ENCODE data around the gene TOE1.
A peak's percentile ranks its signal among the peaks of the same experiment; 100 is the strongest.
"Not testable (repeated sequence)": the region's sequence is repeated elsewhere in the genome, so short reads cannot be mapped to it uniquely, and the experiment has no call there.

Gene TOE1

DNA sequence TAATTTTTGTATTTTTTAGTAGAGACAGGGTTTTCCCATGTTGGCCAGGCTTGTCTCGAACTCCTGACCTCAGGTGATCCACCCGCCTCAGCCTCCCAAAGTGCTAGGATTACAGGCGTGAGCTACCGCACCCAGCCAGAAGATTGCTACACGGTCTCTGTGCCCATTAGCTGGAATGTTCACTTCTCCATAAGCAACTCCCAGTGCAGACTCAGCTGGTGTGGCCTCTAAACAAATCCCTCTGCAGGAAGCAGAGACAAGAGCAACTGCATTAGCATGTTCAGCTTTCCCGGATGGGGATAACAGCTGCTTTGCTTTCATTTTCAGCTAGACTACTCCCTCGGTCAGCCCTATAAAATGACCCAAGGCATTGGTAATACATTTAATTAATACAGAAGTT lies 21.0 kb downstream of the TOE1 start:
- Histone ChIP-seq H3K27ac (ENCODE audit: low read length) (peak overlapping the region; percentile 40), H3K4me1 (ENCODE audit: control insufficient read depth in 1 of 2, insufficient read depth in 2 of 2, low read length in 2 of 2) (peaks cover 8 to 13% of the 10 kb centered on the region in 2 donors), H3K4me3 (ENCODE audit: low read depth in 1 of 2, low read length in 2 of 2) (peak overlapping the region in 1 of 2 donors; percentile 23)
- not testable (repeated sequence) for H3K9me3 ChIP-seq (ENCODE audit: control insufficient read depth in 1 of 2, low read length in 2 of 2); H3K36me3 ChIP-seq (ENCODE audit: control insufficient read depth in 1 of 2, insufficient read depth in 2 of 2, low read length in 2 of 2); H3K27me3 ChIP-seq (ENCODE audit: low read depth, low read length)

DNA sequence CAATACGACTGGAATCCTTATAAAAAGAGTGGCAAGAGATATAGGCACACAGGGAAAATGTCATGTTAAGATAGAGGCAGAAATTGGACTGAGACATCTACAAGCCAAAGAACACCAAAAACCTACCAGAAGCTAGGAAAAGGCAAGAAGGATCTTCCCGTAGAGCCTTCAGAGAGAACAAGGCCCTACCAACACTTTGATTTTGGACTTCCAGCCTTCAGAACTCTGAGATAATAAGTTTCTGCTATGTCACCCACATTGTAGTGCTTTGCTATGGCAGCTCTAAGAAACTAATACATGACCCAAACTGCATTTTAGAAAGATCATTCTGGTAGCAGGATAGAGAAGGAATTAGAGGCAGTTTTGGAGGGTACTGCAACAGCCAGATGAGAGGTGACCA lies 24.3 kb downstream of the TOE1 start:
- Histone ChIP-seq H3K27me3 (ENCODE audit: low read depth, low read length) (no peaks in the 10 kb centered on the region), H3K4me1 (ENCODE audit: control insufficient read depth in 1 of 2, insufficient read depth in 2 of 2, low read length in 2 of 2) (peaks cover 8 to 13% of the 10 kb centered on the region in 2 donors), H3K36me3 (ENCODE audit: control insufficient read depth in 1 of 2, insufficient read depth in 2 of 2, low read length in 2 of 2) (no peaks in the 10 kb centered on the region), H3K4me3 (ENCODE audit: low read depth in 1 of 2, low read length in 2 of 2) (no peak overlapping the region), H3K27ac (ENCODE audit: low read length) (no peak overlapping the region), H3K9me3 (ENCODE audit: control insufficient read depth in 1 of 2, low read length in 2 of 2) (no peaks in the 10 kb centered on the region)

DNA sequence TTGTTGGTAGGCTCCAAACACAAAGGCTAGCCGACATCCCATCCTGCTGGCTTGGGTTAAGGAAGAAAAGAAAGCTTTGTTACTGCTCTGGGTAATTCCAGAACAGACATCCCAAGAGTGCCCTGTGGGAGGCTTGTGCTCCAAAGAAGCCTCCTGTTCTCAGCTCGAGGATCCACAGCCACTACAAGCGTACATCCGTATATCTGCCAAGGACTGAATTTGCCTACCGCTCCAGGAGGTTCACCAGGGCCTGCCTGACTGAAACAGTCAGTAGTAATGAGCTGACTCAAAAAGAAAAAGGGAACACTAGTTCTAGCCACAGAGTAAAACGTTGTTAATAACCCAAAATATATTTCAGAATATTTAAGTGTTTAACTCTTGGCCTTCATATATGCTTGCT lies 25.1 kb downstream of the TOE1 start:
- no peak overlapping the region for H3K4me3 ChIP-seq (ENCODE audit: low read depth in 1 of 2, low read length in 2 of 2)
- H3K27ac ChIP-seq (ENCODE audit: low read length) = no peak overlapping the region
- no peaks in the 10 kb centered on the region for H3K27me3 ChIP-seq (ENCODE audit: low read depth, low read length)
- no peaks in the 10 kb centered on the region for H3K36me3 ChIP-seq (ENCODE audit: control insufficient read depth in 1 of 2, insufficient read depth in 2 of 2, low read length in 2 of 2)
- H3K9me3 ChIP-seq (ENCODE audit: control insufficient read depth in 1 of 2, low read length in 2 of 2) = no peaks in the 10 kb centered on the region
- H3K4me1 ChIP-seq (ENCODE audit: control insufficient read depth in 1 of 2, insufficient read depth in 2 of 2, low read length in 2 of 2) = peaks cover 6 to 11% of the 10 kb centered on the region in 2 donors

DNA sequence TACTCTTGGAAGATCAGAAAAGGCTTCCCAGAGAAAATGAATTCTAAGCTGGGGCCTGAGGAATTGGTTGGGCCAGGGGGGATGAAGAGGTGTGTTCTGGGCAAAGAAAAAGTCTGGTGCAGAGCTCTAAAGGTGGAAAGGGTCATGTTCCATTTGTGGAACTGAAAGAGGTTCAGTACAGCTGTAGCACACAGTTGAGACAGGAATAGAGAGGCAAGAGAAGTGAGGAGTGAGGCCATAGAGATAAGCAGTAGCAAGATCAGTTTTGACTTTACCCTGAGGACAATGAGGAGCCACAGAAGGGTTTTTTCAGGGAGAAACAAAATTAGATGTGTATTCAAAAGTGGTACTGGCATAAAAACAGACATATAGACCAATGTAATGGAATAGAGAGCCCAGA lies 30.6 kb downstream of the TOE1 start:
- H3K27ac ChIP-seq (ENCODE audit: low read length) = no peak overlapping the region
- H3K4me1 ChIP-seq (ENCODE audit: control insufficient read depth in 1 of 2, insufficient read depth in 2 of 2, low read length in 2 of 2) = no peaks in the 10 kb centered on the region
- H3K9me3 ChIP-seq (ENCODE audit: control insufficient read depth in 1 of 2, low read length in 2 of 2) = no peaks in the 10 kb centered on the region
- no peak overlapping the region for H3K4me3 ChIP-seq (ENCODE audit: low read depth in 1 of 2, low read length in 2 of 2)
- no peaks in the 10 kb centered on the region for H3K36me3 ChIP-seq (ENCODE audit: control insufficient read depth in 1 of 2, insufficient read depth in 2 of 2, low read length in 2 of 2)
- H3K27me3 ChIP-seq (ENCODE audit: low read depth, low read length) = no peaks in the 10 kb centered on the region

DNA sequence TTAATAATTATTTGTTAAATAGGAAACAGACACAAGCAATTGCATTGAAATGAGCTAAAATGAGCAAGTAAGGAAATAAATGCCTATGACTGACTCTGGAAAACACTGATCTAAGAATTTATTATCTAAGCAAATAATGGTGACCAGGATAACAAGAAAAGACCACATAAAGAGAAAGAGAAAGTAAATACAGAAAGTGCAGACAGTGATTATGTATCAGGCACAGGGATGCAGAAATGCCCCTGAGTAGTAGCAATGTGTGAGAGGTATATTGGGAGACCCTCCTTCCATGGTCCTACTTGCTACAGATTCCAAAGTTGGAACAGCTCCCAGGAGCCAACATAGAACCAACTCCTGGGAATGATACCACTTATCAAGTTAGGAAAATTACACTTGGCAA lies 33.6 kb downstream of the TOE1 start:
- H3K36me3 ChIP-seq (ENCODE audit: control insufficient read depth in 1 of 2, insufficient read depth in 2 of 2, low read length in 2 of 2) = no peaks in the 10 kb centered on the region
- H3K9me3 ChIP-seq (ENCODE audit: control insufficient read depth in 1 of 2, low read length in 2 of 2) = no peaks in the 10 kb centered on the region
- H3K27ac ChIP-seq (ENCODE audit: low read length) = no peak overlapping the region
- no peak overlapping the region for H3K4me3 ChIP-seq (ENCODE audit: low read depth in 1 of 2, low read length in 2 of 2)
- no peaks in the 10 kb centered on the region for H3K27me3 ChIP-seq (ENCODE audit: low read depth, low read length)
- H3K4me1 ChIP-seq (ENCODE audit: control insufficient read depth in 1 of 2, insufficient read depth in 2 of 2, low read length in 2 of 2) = peaks cover 0 to 5% of the 10 kb centered on the region in 2 donors

DNA sequence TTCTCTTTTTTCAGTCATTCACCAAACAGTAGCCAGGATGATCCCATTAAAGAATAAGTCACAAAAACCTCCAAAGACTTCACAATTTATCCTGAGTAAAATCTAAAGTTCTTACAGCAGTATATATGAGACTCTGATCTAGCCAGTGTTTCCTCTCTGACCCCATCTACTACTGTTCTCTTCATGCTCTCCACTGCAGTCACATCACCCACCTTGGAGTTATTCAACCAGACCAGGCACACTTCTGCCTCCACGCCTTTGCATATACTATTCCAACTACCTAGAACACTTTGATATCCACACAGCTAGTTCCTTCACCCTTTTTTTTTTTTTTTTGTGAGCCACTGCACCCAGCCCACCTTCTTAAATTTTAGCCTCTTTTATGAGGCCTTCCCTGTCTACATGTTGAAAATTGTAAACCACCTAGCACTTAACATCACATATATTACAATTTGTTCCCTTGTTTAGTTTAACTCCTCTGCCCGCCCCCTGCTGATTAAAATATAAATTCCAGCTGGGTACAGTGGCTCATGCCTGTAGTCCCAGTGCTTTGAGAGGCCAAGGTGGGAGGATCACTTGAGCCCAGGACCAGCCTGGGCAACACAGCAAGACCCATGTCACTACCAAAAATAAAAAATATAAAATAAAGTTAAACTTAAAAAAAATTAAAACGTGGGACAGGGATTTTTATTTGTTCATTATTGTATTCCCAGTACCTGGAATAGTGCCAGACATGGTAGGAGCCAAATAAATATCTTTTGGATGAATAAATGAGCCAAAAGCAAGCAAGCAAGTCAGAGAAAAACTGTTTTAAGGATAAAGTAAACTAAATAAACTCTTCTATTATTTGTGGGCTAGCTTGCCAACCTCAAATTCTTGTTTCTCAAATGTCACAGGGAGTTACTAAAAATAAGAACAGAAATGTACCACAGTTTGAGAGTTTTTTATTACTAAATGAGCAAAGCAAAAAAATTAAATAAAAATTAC lies 35.4 kb downstream of the TOE1 start:
- Histone ChIP-seq H3K9me3 (ENCODE audit: control insufficient read depth in 1 of 2, low read length in 2 of 2) (no peaks in the 10 kb centered on the region), H3K4me1 (ENCODE audit: control insufficient read depth in 1 of 2, insufficient read depth in 2 of 2, low read length in 2 of 2) (peaks cover 0 to 5% of the 10 kb centered on the region in 2 donors), H3K4me3 (ENCODE audit: low read depth in 1 of 2, low read length in 2 of 2) (no peak overlapping the region), H3K27ac (ENCODE audit: low read length) (no peak overlapping the region), H3K27me3 (ENCODE audit: low read depth, low read length) (no peaks in the 10 kb centered on the region), H3K36me3 (ENCODE audit: control insufficient read depth in 1 of 2, insufficient read depth in 2 of 2, low read length in 2 of 2) (no peaks in the 10 kb centered on the region)

DNA sequence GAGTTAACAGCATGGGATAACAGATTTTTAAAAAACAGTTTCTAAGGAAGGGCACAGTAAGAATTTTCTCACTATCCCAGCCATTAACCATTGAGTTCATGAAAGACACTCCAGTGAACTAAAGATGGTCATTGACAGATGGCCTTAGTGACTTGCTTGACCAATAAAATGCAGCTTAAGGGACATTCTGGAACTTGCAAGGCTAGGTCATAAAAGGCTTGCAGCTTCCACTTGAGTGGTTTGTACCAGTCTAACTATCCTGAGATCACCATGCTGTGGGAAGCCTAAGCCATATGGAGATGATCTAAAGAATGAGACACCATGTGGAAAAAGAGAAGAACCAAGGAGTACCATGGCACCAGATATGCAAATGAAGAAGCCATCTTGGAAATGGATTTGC lies 38.2 kb downstream of the TOE1 start:
- no peaks in the 10 kb centered on the region for H3K36me3 ChIP-seq (ENCODE audit: control insufficient read depth in 1 of 2, insufficient read depth in 2 of 2, low read length in 2 of 2)
- no peaks in the 10 kb centered on the region for H3K9me3 ChIP-seq (ENCODE audit: control insufficient read depth in 1 of 2, low read length in 2 of 2)
- no peaks in the 10 kb centered on the region for H3K27me3 ChIP-seq (ENCODE audit: low read depth, low read length)
- H3K27ac ChIP-seq (ENCODE audit: low read length) = no peak overlapping the region
- H3K4me3 ChIP-seq (ENCODE audit: low read depth in 1 of 2, low read length in 2 of 2) = no peak overlapping the region
- H3K4me1 ChIP-seq (ENCODE audit: control insufficient read depth in 1 of 2, insufficient read depth in 2 of 2, low read length in 2 of 2) = peaks cover 0 to 5% of the 10 kb centered on the region in 2 donors

DNA sequence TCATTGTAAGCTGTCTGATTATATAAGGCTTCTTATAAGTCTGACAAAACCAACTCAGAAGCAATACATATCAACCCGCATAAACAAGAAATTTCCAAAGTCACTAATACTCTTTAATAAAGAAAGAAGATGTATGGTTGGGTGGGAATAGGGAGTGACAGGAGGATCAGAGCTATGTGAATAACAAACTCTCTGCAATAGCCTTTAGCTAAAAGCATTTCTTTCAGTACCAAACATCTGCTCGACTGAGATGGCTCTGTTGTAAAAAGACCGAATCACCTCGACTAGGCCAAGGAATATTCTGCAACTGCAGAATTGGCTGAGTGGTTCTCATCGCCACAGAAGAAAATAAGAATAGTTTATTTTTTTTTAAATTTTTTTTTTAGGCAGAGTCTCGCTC lies 39.6 kb downstream of the TOE1 start:
- Histone ChIP-seq H3K36me3 (ENCODE audit: control insufficient read depth in 1 of 2, insufficient read depth in 2 of 2, low read length in 2 of 2) (no peaks in the 10 kb centered on the region), H3K27me3 (ENCODE audit: low read depth, low read length) (no peaks in the 10 kb centered on the region), H3K4me3 (ENCODE audit: low read depth in 1 of 2, low read length in 2 of 2) (no peak overlapping the region), H3K9me3 (ENCODE audit: control insufficient read depth in 1 of 2, low read length in 2 of 2) (no peaks in the 10 kb centered on the region), H3K27ac (ENCODE audit: low read length) (no peak overlapping the region), H3K4me1 (ENCODE audit: control insufficient read depth in 1 of 2, insufficient read depth in 2 of 2, low read length in 2 of 2) (peaks cover 0 to 5% of the 10 kb centered on the region in 2 donors)

DNA sequence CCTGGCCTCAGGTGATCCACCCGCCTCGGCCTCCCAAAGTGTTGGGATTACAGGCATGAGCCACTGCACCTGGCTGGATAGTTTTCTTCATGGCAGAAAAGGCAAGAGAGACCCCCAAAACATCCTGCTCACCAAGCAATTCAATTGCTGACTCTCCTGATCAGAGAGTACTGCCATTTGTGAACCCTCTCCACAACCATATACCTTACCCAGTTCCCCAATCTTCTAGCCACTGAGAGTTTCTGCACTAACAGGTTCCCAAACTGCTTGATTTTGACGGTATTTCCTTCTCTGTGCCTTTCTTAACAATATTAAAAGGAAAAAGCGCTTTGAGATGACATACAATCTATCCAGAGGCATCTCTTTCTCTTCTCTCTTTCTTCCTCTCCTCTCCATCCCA lies 40.2 kb downstream of the TOE1 start:
- Histone ChIP-seq H3K4me3 (ENCODE audit: low read depth in 1 of 2, low read length in 2 of 2) (no peak overlapping the region), H3K9me3 (ENCODE audit: control insufficient read depth in 1 of 2, low read length in 2 of 2) (no peaks in the 10 kb centered on the region), H3K27me3 (ENCODE audit: low read depth, low read length) (no peaks in the 10 kb centered on the region), H3K27ac (ENCODE audit: low read length) (no peak overlapping the region), H3K4me1 (ENCODE audit: control insufficient read depth in 1 of 2, insufficient read depth in 2 of 2, low read length in 2 of 2) (peaks cover 0 to 5% of the 10 kb centered on the region in 2 donors), H3K36me3 (ENCODE audit: control insufficient read depth in 1 of 2, insufficient read depth in 2 of 2, low read length in 2 of 2) (no peaks in the 10 kb centered on the region)

DNA sequence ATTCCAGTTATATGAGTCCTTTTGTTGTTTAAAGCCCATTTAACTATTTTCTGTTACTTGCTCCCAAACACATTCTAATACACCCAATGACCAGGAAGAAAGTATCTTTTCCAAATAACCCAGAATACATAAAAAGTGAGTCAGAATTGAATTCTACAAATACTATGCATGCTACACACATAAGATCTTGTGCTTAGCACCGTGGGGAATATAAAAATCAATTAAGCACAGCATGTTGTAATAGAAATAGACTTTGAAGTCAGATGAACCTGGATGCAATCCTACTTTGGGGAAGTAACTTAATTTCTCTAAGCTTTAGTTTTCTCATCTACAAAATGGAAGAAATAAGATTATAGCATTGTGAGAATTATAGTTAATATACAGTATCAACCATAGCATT lies 40.8 kb downstream of the TOE1 start:
- Histone ChIP-seq H3K27me3 (ENCODE audit: low read depth, low read length) (no peaks in the 10 kb centered on the region), H3K36me3 (ENCODE audit: control insufficient read depth in 1 of 2, insufficient read depth in 2 of 2, low read length in 2 of 2) (no peaks in the 10 kb centered on the region), H3K4me1 (ENCODE audit: control insufficient read depth in 1 of 2, insufficient read depth in 2 of 2, low read length in 2 of 2) (peaks cover 0 to 5% of the 10 kb centered on the region in 2 donors), H3K9me3 (ENCODE audit: control insufficient read depth in 1 of 2, low read length in 2 of 2) (no peaks in the 10 kb centered on the region), H3K4me3 (ENCODE audit: low read depth in 1 of 2, low read length in 2 of 2) (no peak overlapping the region), H3K27ac (ENCODE audit: low read length) (no peak overlapping the region)

DNA sequence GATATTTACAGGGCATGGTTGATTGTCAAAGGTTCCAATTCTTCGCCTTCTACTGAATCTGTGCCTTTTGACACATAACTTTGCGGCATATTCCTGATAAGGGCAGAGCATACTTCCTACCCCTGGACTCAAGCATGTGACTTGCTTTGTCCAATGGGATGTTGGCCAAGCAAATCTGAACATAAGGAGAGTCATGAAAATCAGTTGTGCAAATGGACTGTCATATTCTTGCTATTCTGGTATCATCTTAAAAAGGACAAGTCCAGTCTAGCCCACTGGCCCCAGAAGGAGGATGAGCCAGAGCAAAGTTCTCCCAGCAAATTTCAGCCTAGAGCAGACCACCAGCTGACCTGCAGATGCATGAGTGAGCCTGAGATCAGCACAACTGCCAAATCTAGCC lies 41.3 kb downstream of the TOE1 start:
- Histone ChIP-seq H3K4me1 (ENCODE audit: control insufficient read depth in 1 of 2, insufficient read depth in 2 of 2, low read length in 2 of 2) (peaks cover 0 to under 1% of the 10 kb centered on the region in 2 donors), H3K27ac (ENCODE audit: low read length) (no peak overlapping the region), H3K9me3 (ENCODE audit: control insufficient read depth in 1 of 2, low read length in 2 of 2) (no peaks in the 10 kb centered on the region), H3K27me3 (ENCODE audit: low read depth, low read length) (no peaks in the 10 kb centered on the region), H3K4me3 (ENCODE audit: low read depth in 1 of 2, low read length in 2 of 2) (no peak overlapping the region), H3K36me3 (ENCODE audit: control insufficient read depth in 1 of 2, insufficient read depth in 2 of 2, low read length in 2 of 2) (no peaks in the 10 kb centered on the region)

DNA sequence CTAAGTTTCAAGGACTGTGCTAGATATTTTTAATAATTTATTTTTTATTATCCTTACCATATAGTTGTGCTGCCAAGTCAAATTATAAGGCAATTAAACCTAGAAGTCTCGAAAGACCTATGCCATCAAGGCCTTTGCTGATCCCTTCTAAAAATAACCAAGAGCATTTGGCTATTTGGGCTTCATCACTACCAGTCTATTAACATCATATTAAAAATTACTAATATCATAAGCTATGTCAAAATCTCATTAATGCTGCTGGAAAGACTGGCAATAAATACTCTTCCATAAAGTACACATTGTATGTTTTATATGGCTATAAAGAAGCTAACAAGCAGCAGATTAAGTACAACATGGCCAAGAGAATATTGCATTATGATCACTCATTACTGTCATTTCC lies 43.2 kb downstream of the TOE1 start:
- H3K36me3 ChIP-seq (ENCODE audit: control insufficient read depth in 1 of 2, insufficient read depth in 2 of 2, low read length in 2 of 2) = no peaks in the 10 kb centered on the region
- no peak overlapping the region for H3K4me3 ChIP-seq (ENCODE audit: low read depth in 1 of 2, low read length in 2 of 2)
- H3K27ac ChIP-seq (ENCODE audit: low read length) = no peak overlapping the region
- H3K4me1 ChIP-seq (ENCODE audit: control insufficient read depth in 1 of 2, insufficient read depth in 2 of 2, low read length in 2 of 2) = no peaks in the 10 kb centered on the region
- no peaks in the 10 kb centered on the region for H3K27me3 ChIP-seq (ENCODE audit: low read depth, low read length)
- no peaks in the 10 kb centered on the region for H3K9me3 ChIP-seq (ENCODE audit: control insufficient read depth in 1 of 2, low read length in 2 of 2)
